MM.1S (cell line): ENCODE data around the gene MSRB3.

Experiments
- DNase-seq: peaks from one replicate; pipeline ENCODE4 v3.0.0-alpha.2; 2015
- H2AFZ ChIP-seq: fragments of 300-600 bp; sonication (generic); 2 replicates; pipeline ENCODE4 v1.6.0; 2016; ENCODE audit warnings: antibody characterized with exemption, low read length
- H3F3A ChIP-seq: fragments of 300-600 bp; sonication (generic); 2 replicates; pipeline ENCODE4 v1.6.1; 2016; ENCODE audit warnings: mild to moderate bottlenecking, antibody characterized with exemption, low read length, moderate library complexity, mixed read lengths; ENCODE audit not compliant: insufficient read depth
- H3K27ac ChIP-seq: fragments of 300-600 bp; sonication (generic); 2 replicates; pipeline ENCODE4 v1.5.1; 2016; ENCODE audit warnings: mild to moderate bottlenecking, low read length
- H3K27me3 ChIP-seq: fragments of 300-600 bp; sonication (generic); replicated peaks from 2 replicates; pipeline ENCODE4 v1.6.0; 2016; ENCODE audit warnings: low read length; ENCODE audit not compliant: insufficient read depth
- H3K36me3 ChIP-seq: fragments of 300-600 bp; sonication (generic); replicated peaks from 2 replicates; pipeline ENCODE4 v1.6.1; 2016; ENCODE audit warnings: mild to moderate bottlenecking, low read length, mixed read lengths; ENCODE audit not compliant: insufficient read depth
- H3K4me1 ChIP-seq: fragments of 300-600 bp; sonication (generic); 2 replicates; pipeline ENCODE4 v1.6.1; 2016; ENCODE audit warnings: low read length, mixed read lengths
- H3K4me2 ChIP-seq: fragments of 300-600 bp; sonication (generic); 2 replicates; pipeline ENCODE4 v1.6.0; 2016; ENCODE audit warnings: low read depth, low read length
- H3K4me3 ChIP-seq: fragments of 300-600 bp; sonication (generic); 2 replicates; pipeline ENCODE4 v1.5.1; 2016; ENCODE audit warnings: low read length, mixed read lengths
- H3K79me2 ChIP-seq: fragments of 300-600 bp; sonication (generic); 2 replicates; pipeline ENCODE4 v1.6.1; 2016; ENCODE audit warnings: mixed run types, low read length, mixed read lengths
- H3K9ac ChIP-seq: fragments of 300-600 bp; sonication (generic); 2 replicates; pipeline ENCODE4 v1.6.1; 2016; ENCODE audit warnings: low read length, mixed read lengths
- H3K9me2 ChIP-seq: fragments of 300-600 bp; sonication (generic); replicated peaks from 2 replicates; pipeline ENCODE4 v1.6.1; 2016; ENCODE audit warnings: mild to moderate bottlenecking, low read length, mixed read lengths; ENCODE audit not compliant: insufficient read depth
- H3K9me3 ChIP-seq: fragments of 300-600 bp; sonication (generic); replicated peaks from 2 replicates; pipeline ENCODE4 v1.6.1; 2016; ENCODE audit warnings: mild to moderate bottlenecking, low read length, mixed read lengths; ENCODE audit not compliant: insufficient read depth
- H4K20me1 ChIP-seq: fragments of 300-600 bp; sonication (generic); 2 replicates; pipeline ENCODE4 v1.6.1; 2016; ENCODE audit warnings: mild to moderate bottlenecking, low read length, moderate library complexity, mixed read lengths; ENCODE audit not compliant: insufficient read depth
- CTCF ChIP-seq: fragments of 300-600 bp; sonication (generic); IDR thresholded peaks from 2 replicates; pipeline ENCODE4 v1.5.1; 2016; ENCODE audit warnings: antibody characterized with exemption, low read length, mixed read lengths
- EZH2 ChIP-seq: fragments of 300-600 bp; sonication (generic); optimal IDR thresholded peaks from 2 replicates; pipeline ENCODE3; 2017; ENCODE audit warnings: low read depth, mild to moderate bottlenecking, antibody characterized with exemption, low read length, mixed read lengths
- EZH2phosphoT487 ChIP-seq: fragments of 300-600 bp; sonication (generic); IDR thresholded peaks from 2 replicates; pipeline ENCODE4 v1.6.1; 2018; ENCODE audit warnings: antibody characterized with exemption, low read length

MSRB3 gene

GRCh38 chr12:65389436-65389835 is 111.0 kb downstream of the MSRB3 start:
- Histone ChIP-seq H3K27ac (no peak overlapping the region), H2AFZ (no peak overlapping the region), H3K4me2 (no peak overlapping the region), H3K36me3 (no peaks in the 10 kb centered on the region; the same call in 1 of the 2 replicates), H3F3A (no peaks in the 10 kb centered on the region), H3K79me2 (no peaks in the 10 kb centered on the region), H3K4me1 (peaks cover 6% of the 10 kb centered on the region), H3K9ac (no peak overlapping the region), H4K20me1 (no peaks in the 10 kb centered on the region), H3K9me3 (no peaks in the 10 kb centered on the region), H3K9me2 (no peaks in the 10 kb centered on the region), H3K27me3 (no peaks in the 10 kb centered on the region), H3K4me3 (no peak overlapping the region)
- TF ChIP-seq CTCF, result no peak
- no peak for TF ChIP-seq EZH2phosphoT487
- no peak for TF ChIP-seq EZH2
- DNase-seq, result no peak

GRCh38 chr12:65391711-65392110 is 113.2 kb downstream of the MSRB3 start:
- no peak overlapping the region for H3K4me3 ChIP-seq
- TF ChIP-seq EZH2 (no peak), EZH2phosphoT487 (no peak), CTCF (no peak)

GRCh38 chr12:65392491-65392890 is 114.0 kb downstream of the MSRB3 start:
- Histone ChIP-seq H3K27me3 (no peaks in the 10 kb centered on the region), H3K36me3 (no peaks in the 10 kb centered on the region; the same call in 1 of the 2 replicates), H3K79me2 (no peaks in the 10 kb centered on the region), H3K27ac (no peak overlapping the region), H3K9me3 (no peaks in the 10 kb centered on the region), H4K20me1 (no peaks in the 10 kb centered on the region), H3K4me1 (no peaks in the 10 kb centered on the region), H3K4me2 (no peak overlapping the region), H2AFZ (no peak overlapping the region), H3F3A (no peaks in the 10 kb centered on the region), H3K4me3 (no peak overlapping the region), H3K9ac (no peak overlapping the region), H3K9me2 (no peaks in the 10 kb centered on the region)
- DNase-seq, result no peak
- no peak for TF ChIP-seq CTCF
- no peak for TF ChIP-seq EZH2
- no peak for TF ChIP-seq EZH2phosphoT487

More at GRCh38 chr12:65391711-65392110, 113.2 kb downstream of the MSRB3 start:
- DNase-seq, result no peak
- Histone ChIP-seq H3K27ac (no peak overlapping the region), H3K9me2 (no peaks in the 10 kb centered on the region), H2AFZ (no peak overlapping the region), H4K20me1 (no peaks in the 10 kb centered on the region), H3K4me2 (no peak overlapping the region), H3K9me3 (no peaks in the 10 kb centered on the region), H3K79me2 (no peaks in the 10 kb centered on the region), H3K9ac (no peak overlapping the region), H3K36me3 (no peaks in the 10 kb centered on the region; the same call in 1 of the 2 replicates), H3F3A (no peaks in the 10 kb centered on the region), H3K27me3 (no peaks in the 10 kb centered on the region), H3K4me1 (no peaks in the 10 kb centered on the region)
